HK-2 (cell line): Measurements from ENCODE around the gene RNFT2.

Experiments
- DNase-seq: peaks from one replicate; pipeline ENCODE4 v3.0.0-alpha.2; 2018; ENCODE audit not compliant: unreplicated experiment

The RNFT2 gene, protein sequence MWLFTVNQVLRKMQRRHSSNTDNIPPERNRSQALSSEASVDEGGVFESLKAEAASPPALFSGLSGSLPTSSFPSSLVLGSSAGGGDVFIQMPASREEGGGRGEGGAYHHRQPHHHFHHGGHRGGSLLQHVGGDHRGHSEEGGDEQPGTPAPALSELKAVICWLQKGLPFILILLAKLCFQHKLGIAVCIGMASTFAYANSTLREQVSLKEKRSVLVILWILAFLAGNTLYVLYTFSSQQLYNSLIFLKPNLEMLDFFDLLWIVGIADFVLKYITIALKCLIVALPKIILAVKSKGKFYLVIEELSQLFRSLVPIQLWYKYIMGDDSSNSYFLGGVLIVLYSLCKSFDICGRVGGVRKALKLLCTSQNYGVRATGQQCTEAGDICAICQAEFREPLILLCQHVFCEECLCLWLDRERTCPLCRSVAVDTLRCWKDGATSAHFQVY

DNA sequence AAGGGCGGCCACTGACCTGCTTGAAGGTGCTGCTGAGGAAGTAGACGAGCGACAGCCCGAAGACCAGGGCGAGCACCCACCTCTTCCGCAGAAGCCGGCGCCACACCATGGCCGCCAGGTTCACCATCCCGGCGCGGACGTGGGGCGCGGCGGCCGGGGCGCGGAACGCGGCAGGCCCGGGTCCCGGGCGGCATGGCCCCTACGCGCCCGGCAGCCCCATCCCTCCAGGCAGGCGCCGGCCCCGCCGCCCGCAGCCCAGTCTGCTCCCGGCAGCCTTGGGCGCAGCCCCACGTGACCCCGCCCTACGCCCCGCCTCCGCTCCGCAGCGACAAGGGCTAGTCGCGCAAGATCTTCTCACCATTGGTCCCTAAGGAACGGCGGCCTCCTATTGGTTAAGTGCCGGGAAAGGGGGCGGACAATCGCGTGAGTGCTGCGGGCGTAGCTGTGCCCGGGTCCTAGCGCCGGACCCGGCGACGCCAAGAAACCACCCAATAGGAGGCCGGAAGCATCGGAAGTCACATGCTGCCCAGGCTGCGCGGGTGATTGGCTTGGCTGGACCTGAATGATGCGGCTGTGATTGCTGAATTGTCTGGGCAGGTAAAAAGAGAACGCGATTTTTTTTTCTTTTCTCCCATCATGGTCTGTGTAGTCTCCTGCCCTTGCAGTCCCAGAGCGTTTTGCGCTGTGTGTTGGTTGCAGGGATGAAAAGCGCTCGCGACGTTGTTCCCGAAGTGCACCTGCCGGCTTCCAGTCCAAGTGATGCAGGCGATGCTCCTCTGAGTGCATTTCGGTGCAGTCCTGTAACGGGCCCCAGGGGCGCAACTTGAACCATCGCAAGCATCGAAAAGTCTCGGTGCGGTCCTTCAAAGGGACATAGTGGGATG lies at the start of gene RNFT2, which contains the start of gene SPRING1:
TSS of gene RNFT2 (plus strand) at position 542 of the 884 bp plus-strand sequence. CDS start 2,183 bp downstream, outside the sequence.
TSS of gene SPRING1 (minus strand) at position 296 of the 884 bp plus-strand sequence. CDS start at position 127, 169 bp downstream.
- peak; percentile 99 for DNase-seq

DNA sequence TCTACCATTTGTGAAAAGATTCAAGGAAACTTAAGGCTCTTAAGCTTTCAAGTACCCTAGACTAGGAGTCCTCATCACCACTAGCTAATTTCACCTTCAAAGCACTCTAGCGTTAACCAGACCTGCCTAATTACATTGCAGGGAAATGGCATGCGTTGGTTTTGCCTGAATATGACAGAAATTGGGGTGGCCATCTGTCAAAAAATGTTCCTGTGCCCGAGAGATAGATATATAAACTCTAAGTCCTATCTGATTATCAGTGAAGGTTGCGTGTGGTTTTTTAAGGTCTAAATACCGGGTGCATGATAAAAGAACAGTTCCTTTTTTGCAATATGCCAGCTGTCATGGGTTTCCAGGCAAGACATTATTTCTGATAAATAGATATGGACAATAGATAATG lies 48.6 kb upstream of the RNFT2 start:
- DNase-seq, result no peak

- no peak for DNase-seq
Observed at GRCh38 chr12:116689979-116690744, 48.0 kb upstream of the RNFT2 start.

DNA sequence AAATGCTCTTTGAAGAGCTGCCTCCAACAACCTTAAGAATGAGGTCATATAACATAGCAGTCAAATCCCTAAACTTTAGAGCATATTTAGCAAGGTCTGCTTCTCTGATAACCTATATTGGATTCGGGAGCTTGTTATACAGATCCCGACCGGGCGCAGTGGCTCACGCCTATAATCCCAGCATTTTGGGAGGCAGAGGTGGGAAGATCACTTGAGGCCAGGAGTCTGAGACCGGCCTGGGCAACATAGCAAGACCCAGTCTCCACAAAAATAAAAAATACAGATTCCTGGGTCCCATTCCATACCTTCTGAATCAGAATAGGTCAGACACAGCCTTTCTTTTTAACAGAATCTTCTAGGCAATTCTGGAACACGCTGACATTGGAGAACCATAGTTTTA lies 46.9 kb upstream of the RNFT2 start:
- DNase-seq, result no peak

DNA sequence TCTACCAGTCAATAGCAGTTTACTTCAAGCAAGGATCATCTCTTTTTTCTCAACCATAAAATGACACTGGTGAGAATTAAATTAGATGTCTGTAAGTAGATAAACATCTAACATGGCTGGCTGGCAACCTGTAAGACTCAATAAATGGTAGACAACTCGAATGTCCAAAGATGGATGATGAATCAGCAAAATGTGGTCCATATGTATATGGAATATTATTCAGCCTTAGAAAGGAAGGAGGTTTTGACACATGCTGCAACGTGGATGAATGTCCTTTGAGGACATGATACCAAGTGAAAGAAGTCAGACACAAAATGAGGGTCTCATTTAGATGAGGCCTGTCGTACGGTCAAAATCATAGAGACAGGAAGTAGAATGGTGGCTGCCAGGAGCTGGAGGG lies 46.5 kb upstream of the RNFT2 start:
- DNase-seq, result no peak

DNA sequence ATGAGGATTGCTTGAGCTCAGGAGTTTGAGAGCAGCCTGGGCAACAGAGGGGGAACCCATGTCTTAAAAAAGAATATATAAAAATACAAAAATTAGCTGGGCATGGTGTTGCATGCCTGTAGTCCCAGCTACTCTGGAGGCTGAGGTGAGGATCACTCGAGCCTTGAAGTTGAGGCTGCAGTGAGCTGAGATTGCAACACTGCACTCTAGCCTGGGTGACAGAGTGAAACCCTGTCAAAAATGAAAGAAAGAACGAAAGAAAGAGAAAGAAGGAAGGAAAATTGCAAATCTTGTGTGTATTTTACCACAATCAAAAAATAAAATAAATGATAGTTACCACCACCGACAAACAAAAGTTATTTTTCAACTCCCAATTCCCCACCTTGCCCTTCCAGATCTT lies 45.5 kb upstream of the RNFT2 start:
- DNase-seq, result no peak

DNA sequence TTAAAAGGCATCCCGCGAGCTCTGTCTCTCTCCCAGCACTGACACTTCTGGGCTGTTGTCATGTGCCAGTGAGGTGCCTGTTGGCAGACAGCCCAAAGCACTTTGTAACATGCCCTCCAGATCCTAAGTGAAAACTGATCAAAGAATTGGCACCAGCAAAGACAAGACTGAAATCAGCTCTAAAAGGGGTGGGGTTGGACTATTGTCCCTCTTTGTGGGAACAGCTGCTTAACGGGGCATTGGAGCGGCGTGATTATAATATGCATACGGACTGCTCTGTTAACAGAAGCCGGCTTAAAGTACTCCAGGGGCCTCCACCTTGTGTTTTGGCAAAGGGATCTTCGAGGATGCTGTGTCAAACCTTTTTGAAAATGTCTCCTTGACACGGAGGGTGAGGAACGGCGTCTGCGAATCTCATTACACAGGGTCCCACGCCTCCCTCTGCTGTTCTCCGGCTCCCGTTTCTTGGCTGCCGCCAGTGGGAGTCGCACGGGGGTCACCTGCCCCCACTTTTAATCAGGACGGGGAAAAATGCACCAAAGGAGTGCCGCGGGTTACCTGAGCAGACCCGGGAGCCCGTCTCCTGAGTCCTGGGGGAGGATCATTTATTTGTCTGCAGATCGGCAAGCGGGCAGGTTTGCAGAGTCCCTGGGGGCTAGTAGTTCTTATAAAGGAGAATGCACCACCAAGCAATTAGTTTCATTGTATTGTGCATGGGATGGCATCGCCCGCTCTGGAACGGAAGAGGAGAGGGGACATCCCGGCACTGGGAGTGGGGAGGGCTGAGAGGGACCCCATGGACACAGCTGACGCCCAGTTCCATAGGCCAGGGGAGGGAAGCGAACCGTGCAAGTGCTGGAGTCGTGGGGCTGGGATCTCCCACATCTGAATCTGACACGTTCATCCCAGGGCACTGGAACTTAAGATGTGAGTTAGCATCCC lies 44.6 kb upstream of the RNFT2 start:
- DNase-seq, result no peak

DNA sequence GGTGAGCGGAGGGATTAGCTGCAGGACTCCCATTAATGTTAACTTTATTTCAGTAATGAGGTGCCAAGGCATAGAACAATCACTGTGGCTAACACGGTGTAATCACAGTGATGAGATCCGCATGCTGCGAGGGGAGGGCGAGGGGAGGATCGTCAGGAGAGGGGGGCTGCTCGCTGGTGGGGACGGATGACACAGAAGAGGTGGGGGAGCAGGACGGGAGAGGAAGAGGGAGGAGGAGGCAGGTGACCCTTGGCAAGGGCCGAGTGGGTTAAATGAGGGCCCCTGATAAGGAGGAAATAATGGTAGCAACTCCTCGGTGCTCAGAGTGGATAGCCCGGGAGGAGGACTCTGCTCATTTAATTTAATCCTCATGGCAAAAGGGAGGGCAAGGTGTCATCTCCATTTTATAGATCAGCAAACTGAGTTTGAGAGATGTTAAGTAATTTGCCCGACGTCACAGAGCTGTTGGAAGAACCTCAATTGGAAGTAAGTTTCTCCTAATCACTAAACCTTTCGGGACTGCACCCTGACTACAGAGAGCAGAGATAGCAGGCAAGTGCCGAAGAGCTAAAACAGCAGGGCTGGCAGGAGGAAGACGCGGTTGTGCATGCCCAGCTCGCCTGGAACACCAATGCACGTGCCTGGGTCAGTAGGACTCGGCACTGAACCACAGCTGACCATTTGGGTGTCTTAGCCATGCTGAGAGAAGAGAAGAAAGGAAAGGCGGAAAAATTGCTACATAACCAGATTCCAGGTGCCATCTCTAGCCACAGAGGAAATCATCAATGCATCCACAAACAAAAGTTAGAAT lies 43.3 kb upstream of the RNFT2 start:
- DNase-seq, result no peak

DNA sequence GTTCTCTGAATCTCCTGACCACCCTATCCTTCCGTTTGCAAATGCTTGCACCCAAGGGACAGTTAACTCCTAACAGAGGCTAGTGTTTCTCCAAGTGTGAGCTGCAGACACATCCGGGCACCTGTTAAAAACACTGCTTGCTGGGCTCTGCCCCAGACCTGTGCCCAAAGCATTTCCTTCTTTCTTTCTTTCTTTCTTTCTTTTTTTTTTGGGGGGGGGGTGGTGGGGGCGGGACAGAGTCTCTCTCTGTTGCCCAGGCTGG lies 42.7 kb upstream of the RNFT2 start:
- no peak for DNase-seq

DNA sequence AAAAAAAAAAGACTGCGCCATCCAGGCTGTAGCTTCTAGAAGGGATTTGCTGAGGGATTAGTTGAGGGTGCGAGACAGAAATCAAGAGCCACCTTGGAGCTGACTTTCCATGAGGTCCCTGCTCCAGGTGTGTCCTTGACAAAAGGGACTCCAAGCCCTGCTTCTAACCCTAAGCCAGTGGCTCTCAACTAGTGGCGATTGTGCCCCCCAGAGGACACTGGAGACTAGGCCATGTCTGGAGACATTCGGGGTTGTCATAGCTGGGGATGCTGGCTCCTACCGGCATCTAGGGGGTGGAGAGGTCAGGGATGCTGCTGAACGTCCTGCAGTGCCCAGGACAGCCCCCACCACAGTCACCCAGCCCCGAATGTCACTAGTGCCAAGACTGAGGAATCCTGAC lies 40.8 kb upstream of the RNFT2 start:
- no peak for DNase-seq

GRCh38 chr12:116697716-116698115 lies 40.4 kb upstream of the RNFT2 start:
- no peak for DNase-seq

- DNase-seq, result no peak
Observed at GRCh38 chr12:116698116-116698515, 40.0 kb upstream of the RNFT2 start.

GRCh38 chr12:116698554-116699075 lies 39.5 kb upstream of the RNFT2 start:
- no peak for DNase-seq

DNA sequence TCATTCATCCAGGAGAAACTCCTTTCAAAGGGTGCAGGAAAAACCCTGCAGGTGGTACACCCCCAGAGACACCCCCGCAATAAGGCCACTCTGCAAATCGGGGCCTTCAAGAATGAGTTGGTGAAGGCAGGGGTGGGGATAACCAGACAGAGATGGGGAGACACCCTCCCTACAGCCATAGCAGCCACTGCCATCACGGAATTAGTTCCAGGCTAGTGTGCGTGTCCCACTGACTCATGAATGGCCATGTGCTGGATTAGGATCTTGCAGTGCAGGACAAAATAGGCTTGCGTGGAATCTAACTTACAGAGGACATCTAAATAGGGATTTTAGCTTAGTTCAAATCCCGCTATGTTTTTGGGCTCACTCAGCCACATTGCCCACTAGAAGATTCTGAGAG lies 38.0 kb upstream of the RNFT2 start:
- no peak for DNase-seq

DNA sequence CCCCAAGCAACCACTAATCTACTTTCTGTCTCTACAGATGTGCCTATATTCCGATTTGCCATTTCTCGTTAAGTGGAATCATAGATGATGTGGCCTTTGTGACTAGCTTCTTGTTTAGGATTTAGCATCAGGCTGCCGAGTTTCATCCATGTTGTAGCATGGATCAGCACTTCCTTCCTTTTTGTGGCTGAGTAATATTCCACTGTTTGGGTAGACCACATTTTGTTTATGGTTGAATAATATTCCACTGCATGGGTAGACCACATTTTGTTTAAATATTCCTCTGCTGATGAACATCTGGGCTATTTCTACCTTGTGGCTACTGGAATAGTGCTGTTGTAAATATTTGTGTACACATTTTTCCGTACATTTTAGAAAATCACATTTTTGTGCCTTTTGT lies 36.7 kb upstream of the RNFT2 start:
- no peak for DNase-seq

DNA sequence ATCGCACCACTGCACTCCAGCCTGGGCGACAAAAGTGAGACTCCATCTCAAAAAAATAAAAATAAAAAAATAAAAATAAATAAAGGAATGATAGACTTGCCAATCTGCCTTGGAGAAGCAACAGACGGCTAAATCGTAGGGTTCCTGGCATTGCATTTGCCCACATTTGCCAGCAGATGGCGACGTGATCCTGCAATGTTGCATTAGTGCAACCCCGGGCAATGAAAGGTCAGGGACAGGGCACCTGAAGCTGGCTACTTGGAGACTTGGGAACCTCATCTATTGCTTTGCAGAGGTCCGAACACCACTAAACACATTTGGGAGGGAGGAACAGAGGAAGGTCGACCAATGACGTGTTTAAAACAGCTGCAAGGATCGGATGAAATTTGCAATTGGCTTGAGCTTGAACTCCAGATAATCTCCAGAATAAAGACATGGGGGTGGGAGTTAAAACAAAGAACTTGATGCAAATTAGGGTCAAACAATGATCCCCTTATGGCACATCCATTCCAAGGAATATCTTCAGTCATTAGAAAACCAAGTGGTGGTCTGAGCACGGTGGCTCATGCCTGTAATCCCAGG lies 34.8 kb upstream of the RNFT2 start:
- peak; percentile 59 for DNase-seq

GRCh38 chr12:116707751-116708150 lies 30.4 kb upstream of the RNFT2 start:
- DNase-seq, result no peak

DNA sequence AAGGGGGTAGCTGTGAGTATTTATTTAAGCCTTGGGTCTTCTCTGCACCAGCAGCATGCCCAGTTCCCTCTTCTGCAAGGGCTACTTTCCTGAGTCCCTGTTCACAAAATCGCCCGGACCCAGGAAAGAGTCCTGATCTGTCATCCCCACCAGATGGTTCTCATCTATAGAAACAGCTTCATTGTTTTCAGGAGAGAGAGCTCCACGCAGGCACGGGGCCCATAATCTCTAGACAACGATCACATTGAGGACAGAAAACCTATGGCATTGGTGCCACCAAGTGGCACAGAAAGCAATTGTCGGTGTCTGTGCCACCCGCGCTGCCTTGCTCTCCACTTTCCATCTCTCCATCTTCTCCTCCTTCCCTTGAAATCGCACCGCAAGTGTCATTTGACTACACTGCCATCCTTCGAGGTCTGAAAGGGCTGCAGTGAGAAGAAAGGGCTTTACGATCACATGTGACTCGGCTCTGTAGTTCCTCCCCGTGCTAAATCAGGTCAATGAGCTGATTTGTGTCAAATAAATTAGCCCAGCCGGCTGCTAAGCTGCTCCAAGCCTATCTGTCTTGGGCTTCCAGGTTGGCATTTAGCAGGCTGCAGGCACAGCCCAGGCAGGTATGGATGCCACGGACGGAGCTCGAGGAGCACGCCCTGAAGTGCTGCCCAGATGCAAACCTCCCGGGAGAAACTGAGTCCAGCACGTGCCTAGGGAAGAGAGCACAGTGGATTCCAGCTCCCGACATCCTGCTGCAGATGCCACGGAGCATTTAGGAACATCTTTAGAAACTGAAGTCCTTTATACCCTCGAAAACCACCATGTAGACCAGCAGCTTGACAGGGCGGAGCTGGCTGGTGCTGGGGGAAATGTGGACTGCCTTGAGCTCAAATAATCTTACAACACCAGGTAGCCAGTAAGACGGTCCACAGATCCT lies 29.0 kb upstream of the RNFT2 start:
- peak; percentile 46 for DNase-seq
